ES-I3 (cell line): ENCODE data around the gene HECW1.

Source experiments
- H3K36me3 ChIP-seq: 2 replicates; pipeline ENCODE4 v1.6.1; 2013; ENCODE audit warnings: mild to moderate bottlenecking, low read length, control low read depth, moderate library complexity; ENCODE audit not compliant: insufficient read depth
- H3K4me1 ChIP-seq: 2 replicates; pipeline ENCODE4 v1.6.1; 2013; ENCODE audit warnings: mild to moderate bottlenecking, control low read depth, low read length; ENCODE audit not compliant: insufficient read depth
- H3K9ac ChIP-seq: 2 replicates; pipeline ENCODE4 v1.6.1; 2013; ENCODE audit warnings: low read depth, mild to moderate bottlenecking, low read length, moderate library complexity
- H3K9me3 ChIP-seq: 2 replicates; pipeline ENCODE4 v1.6.1; 2013; ENCODE audit warnings: mild to moderate bottlenecking, low read length, moderate library complexity; ENCODE audit not compliant: control insufficient read depth, insufficient read depth

The HECW1 gene

GRCh38 chr7:43394441-43395130 lies 282.1 kb downstream of the HECW1 start:
- H3K36me3 ChIP-seq: no peaks in the 10 kb centered on the region
- no peak overlapping the region for H3K9ac ChIP-seq
- H3K9me3 ChIP-seq: peaks cover 2% of the 10 kb centered on the region; the same call in 1 of the 2 replicates
- H3K4me1 ChIP-seq: peaks cover 23% of the 10 kb centered on the region

GRCh38 chr7:43395351-43395750 lies 282.9 kb downstream of the HECW1 start:
- peaks cover 2% of the 10 kb centered on the region; the same call in 1 of the 2 replicates for H3K9me3 ChIP-seq
- no peak overlapping the region for H3K9ac ChIP-seq
- no peaks in the 10 kb centered on the region for H3K36me3 ChIP-seq
- peaks cover 23% of the 10 kb centered on the region for H3K4me1 ChIP-seq

- peaks cover 23% of the 10 kb centered on the region for H3K4me1 ChIP-seq
- peaks cover 2% of the 10 kb centered on the region; the same call in 1 of the 2 replicates for H3K9me3 ChIP-seq
- no peaks in the 10 kb centered on the region; the same call in 1 of the 2 replicates for H3K36me3 ChIP-seq
- no peak overlapping the region for H3K9ac ChIP-seq
Measured at GRCh38 chr7:43396187-43396740, 283.8 kb downstream of the HECW1 start.

GRCh38 chr7:43398831-43399230 lies 286.4 kb downstream of the HECW1 start:
- Histone ChIP-seq H3K4me1 (peaks cover 23% of the 10 kb centered on the region), H3K9me3 (peaks cover 2% of the 10 kb centered on the region; the same call in 1 of the 2 replicates), H3K9ac (no peak overlapping the region), H3K36me3 (no peaks in the 10 kb centered on the region; the same call in 1 of the 2 replicates)

GRCh38 chr7:43405948-43406347 lies 293.5 kb downstream of the HECW1 start:
- Histone ChIP-seq H3K9ac (no peak overlapping the region), H3K36me3 (peaks cover 3% of the 10 kb centered on the region; the same call in 1 of the 2 replicates), H3K4me1 (peaks cover 8% of the 10 kb centered on the region; the same call in 1 of the 2 replicates), H3K9me3 (no peaks in the 10 kb centered on the region)

- Histone ChIP-seq H3K4me1 (peaks cover 8% of the 10 kb centered on the region; the same call in 1 of the 2 replicates), H3K9me3 (no peaks in the 10 kb centered on the region), H3K36me3 (peaks cover 3% of the 10 kb centered on the region; the same call in 1 of the 2 replicates), H3K9ac (no peak overlapping the region)
Measured at GRCh38 chr7:43406961-43407360, 294.5 kb downstream of the HECW1 start.

- H3K9me3 ChIP-seq: no peaks in the 10 kb centered on the region
- H3K9ac ChIP-seq: no peak overlapping the region
- peaks cover 8% of the 10 kb centered on the region; the same call in 1 of the 2 replicates for H3K4me1 ChIP-seq
- peaks cover 3% of the 10 kb centered on the region; the same call in 1 of the 2 replicates for H3K36me3 ChIP-seq
Measured at GRCh38 chr7:43408981-43409380, 296.5 kb downstream of the HECW1 start.

GRCh38 chr7:43417455-43417854 lies 305.0 kb downstream of the HECW1 start:
- H3K9me3 ChIP-seq: peaks cover 14% of the 10 kb centered on the region; the same call in 1 of the 2 replicates
- H3K4me1 ChIP-seq: no peaks in the 10 kb centered on the region
- H3K36me3 ChIP-seq: no peaks in the 10 kb centered on the region
- H3K9ac ChIP-seq: no peak overlapping the region

- Histone ChIP-seq H3K36me3 (no peaks in the 10 kb centered on the region), H3K9ac (no peak overlapping the region), H3K4me1 (no peaks in the 10 kb centered on the region)
Measured at GRCh38 chr7:43430411-43430810, 318.0 kb downstream of the HECW1 start.

GRCh38 chr7:43431020-43431595 lies 318.7 kb downstream of the HECW1 start:
- Histone ChIP-seq H3K36me3 (no peaks in the 10 kb centered on the region), H3K9me3 (no peaks in the 10 kb centered on the region), H3K9ac (no peak overlapping the region), H3K4me1 (no peaks in the 10 kb centered on the region)

More at GRCh38 chr7:43430411-43430810, 318.0 kb downstream of the HECW1 start:
- H3K9me3 ChIP-seq: no peaks in the 10 kb centered on the region

- Histone ChIP-seq H3K4me1 (peaks cover 13% of the 10 kb centered on the region), H3K9ac (no peak overlapping the region), H3K9me3 (no peaks in the 10 kb centered on the region), H3K36me3 (no peaks in the 10 kb centered on the region)
Measured at GRCh38 chr7:43433639-43434038, 321.2 kb downstream of the HECW1 start.

- Histone ChIP-seq H3K9me3 (no peaks in the 10 kb centered on the region), H3K9ac (no peak overlapping the region), H3K4me1 (peaks cover 17% of the 10 kb centered on the region), H3K36me3 (no peaks in the 10 kb centered on the region)
Measured at GRCh38 chr7:43437001-43437400, 324.6 kb downstream of the HECW1 start.

GRCh38 chr7:43438897-43439479 lies 326.5 kb downstream of the HECW1 start:
- Histone ChIP-seq H3K36me3 (no peaks in the 10 kb centered on the region), H3K9ac (no peak overlapping the region), H3K9me3 (no peaks in the 10 kb centered on the region), H3K4me1 (peaks cover 17% of the 10 kb centered on the region)

GRCh38 chr7:43439631-43440401 lies 327.4 kb downstream of the HECW1 start:
- Histone ChIP-seq H3K4me1 (peaks cover 17% of the 10 kb centered on the region), H3K9ac (no peak overlapping the region), H3K36me3 (no peaks in the 10 kb centered on the region), H3K9me3 (no peaks in the 10 kb centered on the region)
